Epithelial cell of proximal tubule (primary cell): ENCODE measurements around the gene RASL11B. TPM values are rescaled to one million over a fixed set of nuclear protein-coding genes. Genes with fewer than 3 reads are reported as not detected.
A peak's percentile ranks its signal among the peaks of the same experiment; 100 is the strongest.

Source experiments
- DNase-seq: peaks from one replicate; pipeline ENCODE4 v3.0.0-alpha.2; 2011; ENCODE audit warnings: low read depth
- H3K4me3 ChIP-seq: 2 replicates; pipeline ENCODE4 v1.5.1; 2011; ENCODE audit warnings: low read depth, mild to moderate bottlenecking, low read length
- total RNA-seq: library from RNA; depleted of rRNA; stranded (reverse); fragments of >200 nt; gene quantifications from 2 replicates; pipeline ENCODE4 v1.2.3, GENCODE V29; 2015
- TF ChIP-seq, protein P1 (sequence below): conservative IDR thresholded peaks from 2 replicates; pipeline ENCODE4 v1.5.1; 2012; ENCODE audit warnings: low read depth, mild to moderate bottlenecking, low read length

Gene RASL11B
- total RNA-seq, 1 donor from 2014 or later = 3.6 TPM

DNA sequence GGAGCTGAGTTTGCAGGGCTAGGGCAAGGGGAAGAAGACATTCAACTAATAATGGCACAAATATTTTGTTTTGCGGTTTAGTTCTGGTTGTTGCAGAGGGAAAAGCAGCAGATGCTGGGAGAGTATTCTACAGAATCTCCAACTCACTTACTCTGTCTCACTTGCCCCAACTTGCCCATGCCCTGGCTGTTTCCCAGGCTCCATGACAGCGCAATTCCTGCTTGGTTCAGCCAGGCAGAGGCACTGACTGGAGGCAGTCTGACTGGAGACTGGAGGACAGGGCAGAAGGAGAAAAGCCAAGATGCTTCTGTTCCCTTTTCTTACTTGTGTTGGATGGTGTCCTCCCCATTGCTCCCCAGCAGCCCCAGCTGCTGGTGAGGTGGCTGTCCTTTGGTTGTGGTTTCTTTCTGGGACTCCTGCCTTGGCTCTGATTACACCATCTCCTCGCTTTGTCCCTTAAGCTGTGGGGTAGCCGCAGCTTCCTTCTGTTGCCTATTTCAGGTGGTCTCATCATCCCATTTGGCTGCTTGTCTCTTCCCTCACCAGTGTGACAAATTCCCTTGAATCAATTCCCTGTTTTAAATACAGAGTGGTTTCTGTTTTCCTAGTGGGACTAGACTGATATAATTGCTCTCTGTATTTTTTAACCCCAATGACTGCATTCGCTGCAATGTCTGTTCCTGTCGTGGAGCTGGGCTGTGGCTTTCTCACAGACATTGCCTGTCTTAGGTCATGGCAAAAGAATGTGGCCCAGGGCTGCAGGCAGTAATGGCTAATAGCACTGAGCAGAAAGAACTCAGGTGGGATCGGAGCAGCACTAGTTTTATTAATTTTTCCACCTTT, 24.2 kb upstream of the RASL11B start:
- TF ChIP-seq, protein P1, sequence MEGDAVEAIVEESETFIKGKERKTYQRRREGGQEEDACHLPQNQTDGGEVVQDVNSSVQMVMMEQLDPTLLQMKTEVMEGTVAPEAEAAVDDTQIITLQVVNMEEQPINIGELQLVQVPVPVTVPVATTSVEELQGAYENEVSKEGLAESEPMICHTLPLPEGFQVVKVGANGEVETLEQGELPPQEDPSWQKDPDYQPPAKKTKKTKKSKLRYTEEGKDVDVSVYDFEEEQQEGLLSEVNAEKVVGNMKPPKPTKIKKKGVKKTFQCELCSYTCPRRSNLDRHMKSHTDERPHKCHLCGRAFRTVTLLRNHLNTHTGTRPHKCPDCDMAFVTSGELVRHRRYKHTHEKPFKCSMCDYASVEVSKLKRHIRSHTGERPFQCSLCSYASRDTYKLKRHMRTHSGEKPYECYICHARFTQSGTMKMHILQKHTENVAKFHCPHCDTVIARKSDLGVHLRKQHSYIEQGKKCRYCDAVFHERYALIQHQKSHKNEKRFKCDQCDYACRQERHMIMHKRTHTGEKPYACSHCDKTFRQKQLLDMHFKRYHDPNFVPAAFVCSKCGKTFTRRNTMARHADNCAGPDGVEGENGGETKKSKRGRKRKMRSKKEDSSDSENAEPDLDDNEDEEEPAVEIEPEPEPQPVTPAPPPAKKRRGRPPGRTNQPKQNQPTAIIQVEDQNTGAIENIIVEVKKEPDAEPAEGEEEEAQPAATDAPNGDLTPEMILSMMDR = no peak

DNA sequence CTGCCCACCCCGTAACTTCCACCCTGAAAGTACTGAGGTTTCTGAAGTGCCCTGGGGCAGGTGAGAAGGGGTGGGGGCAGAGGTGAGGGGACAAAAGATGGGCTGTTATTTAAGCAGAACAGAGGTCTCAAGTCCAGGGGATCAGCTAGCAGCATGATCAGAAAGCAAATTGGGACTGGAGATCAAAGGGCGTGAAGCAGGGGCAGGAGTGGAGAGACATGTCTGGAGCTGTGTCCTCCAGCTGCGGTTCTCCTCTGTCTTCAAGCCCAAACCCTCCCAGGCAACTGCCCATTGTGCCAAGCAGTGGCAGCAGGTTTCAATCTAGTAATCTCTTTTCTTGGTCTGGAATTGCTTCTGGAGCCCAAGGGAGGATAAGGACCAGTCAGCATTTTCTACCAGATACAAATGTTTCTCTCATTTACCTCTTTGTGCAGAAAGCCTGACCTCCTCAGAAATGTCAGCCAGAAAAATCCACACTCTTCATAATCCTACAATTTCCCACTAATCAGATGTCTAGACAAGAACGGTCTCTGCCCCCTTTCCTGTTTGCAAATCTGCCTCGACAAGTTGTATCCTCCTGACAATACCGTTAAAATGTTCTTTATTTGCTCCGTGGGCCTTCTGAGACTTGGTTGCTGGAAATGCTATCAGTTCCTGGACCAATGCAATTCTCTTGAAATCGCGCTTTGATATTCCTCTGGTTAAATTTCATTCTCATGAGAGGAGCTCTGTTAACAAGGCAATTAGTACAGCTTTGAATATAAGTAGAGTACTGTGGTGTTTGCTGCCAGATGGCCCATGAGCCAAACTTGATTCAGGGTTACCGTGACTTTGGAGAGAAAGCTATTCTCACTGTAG, 23.2 kb upstream of the RASL11B start:
- TF ChIP-seq, protein P1 = no peak
- no peak for DNase-seq
- H3K4me3 ChIP-seq = no peak overlapping the region

More for the DNA sequence above, 24.2 kb upstream of the RASL11B start:
- H3K4me3 ChIP-seq = no peak overlapping the region
- DNase-seq = peak; percentile 29

DNA sequence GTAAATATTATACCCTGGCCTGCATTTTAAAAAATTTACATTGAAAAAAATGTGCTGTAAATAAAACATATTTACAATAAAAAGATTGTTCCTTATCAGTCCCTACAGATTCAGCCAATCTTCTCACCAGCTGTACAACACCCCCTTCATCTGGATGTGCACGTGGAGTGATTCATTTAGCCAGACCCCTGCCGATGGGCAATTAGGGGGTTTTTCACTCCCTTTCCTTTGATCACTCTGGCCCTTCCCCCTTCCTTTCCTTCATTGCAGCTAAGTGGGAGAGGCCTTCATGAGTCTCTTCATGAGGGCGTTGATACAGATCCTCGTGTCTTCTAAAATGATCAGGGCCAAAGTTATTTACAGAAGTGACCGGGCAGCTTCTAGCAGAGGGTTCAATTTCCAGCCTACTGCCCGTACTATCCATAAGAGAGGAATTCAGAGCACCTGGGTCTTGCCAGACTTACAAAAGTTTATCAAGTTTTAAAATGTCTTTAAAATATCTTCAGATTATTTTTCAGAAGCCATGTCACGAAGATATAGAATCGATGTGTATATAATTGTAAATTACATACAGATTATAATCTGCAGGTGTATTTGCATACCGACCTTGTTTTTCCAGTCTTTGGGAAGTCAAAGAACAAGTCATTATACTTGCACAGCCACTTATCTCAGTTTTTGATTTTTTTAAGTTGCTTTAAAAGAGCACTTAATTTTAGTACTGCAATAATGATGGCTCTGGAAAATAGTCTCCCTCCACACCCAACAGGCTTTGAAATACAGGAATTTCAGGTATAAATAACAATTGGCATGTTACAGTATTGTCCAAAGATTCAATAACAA, 21.4 kb upstream of the RASL11B start:
- H3K4me3 ChIP-seq = no peak overlapping the region
- DNase-seq = no peak
- TF ChIP-seq, protein P1 = no peak

DNA sequence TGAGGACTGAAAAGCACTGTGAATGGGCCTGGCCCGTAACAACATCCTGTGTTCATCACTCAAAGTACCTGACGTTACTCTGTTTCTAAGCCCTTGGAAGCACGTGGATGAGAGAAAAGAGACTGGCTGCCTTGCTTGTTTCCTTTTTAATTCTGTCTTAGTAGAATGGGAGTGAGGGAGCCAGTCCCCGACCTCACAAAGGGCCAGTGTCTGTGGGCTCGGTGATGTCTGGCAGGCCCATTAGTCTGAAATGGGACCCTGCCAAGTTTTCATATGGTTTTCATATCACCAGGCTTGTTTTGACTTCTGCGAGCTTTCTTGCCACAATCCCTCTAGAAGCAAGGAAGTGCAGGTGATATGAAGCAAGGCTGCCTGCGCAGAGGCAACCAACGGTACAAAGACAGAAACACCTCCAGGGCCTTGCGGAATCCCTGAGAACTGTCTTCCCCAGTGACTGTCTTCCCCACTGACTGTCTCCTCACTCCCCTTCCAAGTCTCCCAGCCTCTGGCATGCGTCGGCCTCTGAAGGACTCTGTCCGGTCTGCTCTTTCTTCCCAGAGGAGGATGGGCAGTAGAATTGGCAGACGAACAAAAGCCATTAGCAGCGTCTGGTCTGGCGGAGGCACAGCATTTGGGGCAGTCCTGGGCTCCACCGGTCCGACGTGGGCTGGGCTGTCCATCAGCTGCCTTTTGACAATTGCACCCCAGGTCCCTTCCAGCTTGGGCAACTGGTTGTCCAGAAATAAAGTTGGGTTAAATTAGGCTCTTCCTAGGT, 20.2 kb upstream of the RASL11B start:
- DNase-seq = no peak
- no peak overlapping the region for H3K4me3 ChIP-seq
- TF ChIP-seq, protein P1 = no peak

DNA sequence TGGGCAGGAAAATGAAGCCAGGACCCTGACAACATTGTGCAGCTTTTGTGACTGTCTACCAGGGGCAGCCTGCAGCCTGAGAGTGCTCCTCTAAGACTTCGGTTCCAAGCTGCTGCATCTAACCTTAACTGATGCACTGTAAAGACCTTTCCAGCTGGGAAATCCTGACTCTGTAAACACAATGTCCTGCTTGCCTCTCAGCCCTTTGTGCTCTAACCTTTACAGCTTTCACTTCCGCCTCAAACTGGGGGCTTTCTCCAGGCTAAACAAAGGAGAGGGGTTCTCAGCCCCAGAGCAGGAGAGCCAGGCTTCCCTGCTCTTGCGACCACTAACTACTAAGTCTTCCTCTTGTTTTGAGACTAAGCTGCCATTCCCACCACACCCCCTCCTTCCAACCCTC, 19.3 kb upstream of the RASL11B start:
- no peak overlapping the region for H3K4me3 ChIP-seq
- TF ChIP-seq, protein P1 = no peak

DNA sequence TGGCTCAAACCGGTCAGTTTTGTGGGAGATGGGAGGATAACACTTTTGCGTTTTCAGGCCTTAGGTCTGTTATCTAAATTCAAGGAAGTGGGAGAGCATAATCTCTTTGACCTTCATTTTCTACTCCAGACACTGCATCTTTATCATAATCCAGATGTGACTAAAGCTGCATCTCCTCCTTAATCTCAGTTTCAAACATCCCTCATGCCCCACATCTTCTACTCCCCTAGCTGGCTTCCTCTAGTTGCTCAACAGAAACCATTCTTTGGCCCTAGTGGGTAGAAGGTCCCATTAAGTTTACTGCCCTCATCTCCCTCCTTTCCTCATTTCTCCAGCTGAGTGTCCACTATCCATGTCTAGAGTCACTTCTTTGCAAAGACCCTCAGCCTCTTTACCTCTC, 18.8 kb upstream of the RASL11B start:
- H3K4me3 ChIP-seq = no peak overlapping the region
- TF ChIP-seq, protein P1 = no peak
- no peak for DNase-seq

More for the DNA sequence above, 19.3 kb upstream of the RASL11B start:
- no peak for DNase-seq
